C4-2B (cell line): ENCODE data around the gene MUC5AC.

Experiments
- CTCF ChIP-seq: fragments of 450-650 bp; conservative IDR thresholded peaks from 2 replicates; pipeline ENCODE4 v1.5.1; 2017; ENCODE audit warnings: mild to moderate bottlenecking
- ZFX ChIP-seq: fragments of 450-650 bp; IDR thresholded peaks from 2 replicates; pipeline ENCODE4 v1.6.1; 2017

GRCh38 chr11:1235901-1236315, 78.2 kb downstream of the MUC5AC start:
- TF ChIP-seq CTCF, result no peak
- TF ChIP-seq ZFX, result no peak
